SIG-M5 treated with dmso at 0.1 percent for 504 hours (cell line): ENCODE data around the gene KPNA2.
"Not testable (repeated sequence)": the region's sequence is repeated elsewhere in the genome, so short reads cannot be mapped to it uniquely, and the experiment has no call there.

Experiments used
- DNase-seq: peaks from one replicate; lab custom pipeline; 2025; ENCODE audit not compliant: unreplicated experiment; lab: John Stamatoyannopoulos, UW

The KPNA2 gene

GRCh38 chr17:68035523-68036303, at the start of gene KPNA2:
Gene KPNA2 (plus strand): TSS chr17:68035735. CDS start chr17:68037133, 1,398 bp downstream.
- DNase-seq = peak; percentile 100

- DNase-seq = no peak
Observed at GRCh38 chr17:67990909-67991308, 44.6 kb upstream of the KPNA2 start.

DNA sequence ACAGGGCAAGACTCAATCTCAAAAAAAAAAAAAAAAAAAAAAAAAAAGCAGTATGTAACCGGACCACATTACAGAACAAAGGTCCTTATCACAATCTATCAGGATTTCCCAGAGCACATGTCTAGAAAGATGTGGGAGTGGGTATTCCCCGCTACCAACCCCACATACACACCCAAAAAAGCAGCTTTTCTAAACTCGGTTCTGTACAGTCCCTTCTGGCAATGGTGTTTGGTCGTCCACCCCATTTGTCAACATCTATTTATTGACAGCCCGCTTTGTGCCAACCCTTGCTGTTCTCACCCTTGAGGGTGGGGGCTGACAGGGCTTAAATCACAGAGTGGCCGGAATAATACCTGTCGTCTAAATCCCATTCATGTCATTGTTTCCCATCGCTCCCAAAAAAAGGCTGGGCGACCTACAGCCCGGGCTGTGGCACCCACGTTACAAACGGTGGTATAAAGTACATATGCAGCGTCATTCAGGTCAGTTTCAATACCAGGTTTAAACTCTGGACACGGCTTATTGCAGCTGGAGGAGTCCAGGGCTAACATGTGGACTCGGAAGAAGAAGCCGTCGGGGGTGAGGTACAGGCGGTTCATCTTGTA, 42.9 kb upstream of the KPNA2 start:
- no peak for DNase-seq

DNA sequence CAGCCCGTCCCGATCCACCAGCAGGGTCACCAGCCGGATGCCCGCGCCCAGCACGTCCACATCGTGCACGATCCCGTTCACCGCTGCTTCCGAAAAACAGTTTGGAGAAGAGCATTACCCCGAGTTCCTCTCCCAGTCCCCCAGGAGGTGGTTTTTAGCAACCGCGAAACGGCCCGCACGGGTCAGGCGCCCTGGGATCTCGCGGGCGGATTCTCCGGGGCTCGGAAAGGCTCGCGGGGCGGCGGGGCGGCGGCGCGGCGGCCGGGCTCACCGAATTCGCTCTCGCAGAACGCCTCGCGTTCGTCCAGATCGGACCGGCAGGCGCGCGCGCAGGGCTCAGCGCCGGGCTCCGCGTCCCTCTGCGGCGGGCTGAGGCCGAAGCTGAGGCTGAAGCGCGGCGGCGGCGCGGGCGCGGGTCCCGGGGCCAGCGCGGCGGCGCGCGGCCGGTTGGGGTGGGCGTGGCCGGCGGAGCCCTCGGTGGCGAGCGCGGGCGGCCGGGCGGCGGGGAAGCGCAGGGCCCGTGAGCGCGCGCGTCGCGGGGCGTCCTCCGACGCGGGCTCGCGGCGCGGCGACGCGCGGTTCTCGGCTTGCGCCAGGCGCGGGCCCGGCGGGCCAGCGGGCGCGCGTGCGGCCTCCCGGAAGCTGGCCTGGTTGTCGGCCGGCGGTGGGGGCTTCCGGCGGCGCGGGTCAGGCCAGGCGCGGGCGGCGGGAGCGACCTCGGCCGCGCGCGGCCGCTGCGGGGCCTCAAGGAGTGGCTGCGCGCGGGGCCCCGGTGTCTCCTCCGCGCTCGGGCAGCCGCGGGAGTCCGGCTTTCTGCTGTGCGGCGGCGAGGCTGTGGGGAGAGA, 42.2 kb upstream of the KPNA2 start:
- DNase-seq = peak; percentile 85

DNA sequence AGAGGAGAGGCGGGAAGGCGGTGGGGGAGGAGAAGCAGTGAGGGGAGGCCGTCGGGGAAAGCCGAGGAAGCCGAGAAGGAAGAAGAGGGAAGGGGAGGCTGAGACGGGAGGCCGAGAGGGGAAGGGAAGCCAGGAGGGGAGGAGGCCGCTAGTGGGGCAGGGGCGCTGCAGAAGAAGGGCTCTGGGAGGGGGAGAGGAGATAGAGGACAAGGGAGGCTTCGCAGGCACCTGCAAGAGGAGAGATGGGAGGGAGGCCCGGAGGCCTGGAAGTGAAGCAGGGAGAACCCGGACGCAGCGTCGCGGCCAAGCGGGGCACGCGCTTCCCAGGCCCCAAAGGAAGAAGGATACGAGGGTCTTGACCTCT, 41.6 kb upstream of the KPNA2 start:
- DNase-seq = no peak

- peak; percentile 63 for DNase-seq
Observed at GRCh38 chr17:67994817-67995569, 40.5 kb upstream of the KPNA2 start.

DNA sequence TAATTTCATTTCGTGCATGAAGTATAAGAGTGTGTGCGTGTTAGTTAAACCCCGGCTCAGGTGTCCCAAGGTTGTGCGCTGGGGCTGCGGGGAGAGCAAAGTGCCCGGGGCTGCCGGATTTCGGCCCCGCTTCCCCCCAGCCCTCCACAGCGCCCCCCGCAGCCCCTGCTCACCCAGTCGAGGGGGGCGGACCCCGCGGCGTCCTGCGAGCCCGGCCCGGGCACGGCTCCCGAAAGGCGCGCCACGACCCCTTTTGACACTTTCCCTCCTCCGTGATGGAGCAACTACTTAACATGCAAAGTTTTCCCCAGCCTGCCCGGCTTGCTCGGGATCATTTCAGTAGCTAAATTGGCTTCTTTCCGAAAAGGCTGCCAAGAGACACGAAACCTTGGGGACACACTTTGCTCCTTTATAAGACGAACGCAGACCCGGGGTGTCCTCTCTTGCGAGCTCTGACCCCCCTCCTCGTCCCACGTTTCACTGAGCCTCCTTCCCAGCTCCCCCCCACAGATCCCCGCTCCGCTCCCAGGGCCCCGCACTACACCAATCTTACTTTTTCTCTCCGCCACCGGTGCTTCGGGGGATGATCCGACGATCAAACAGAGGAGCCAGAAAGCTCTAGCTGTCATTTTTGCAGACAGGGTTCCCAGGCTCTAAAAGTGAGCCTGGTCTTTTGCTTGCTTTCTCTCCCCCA, 39.8 kb upstream of the KPNA2 start:
- no peak for DNase-seq

DNA sequence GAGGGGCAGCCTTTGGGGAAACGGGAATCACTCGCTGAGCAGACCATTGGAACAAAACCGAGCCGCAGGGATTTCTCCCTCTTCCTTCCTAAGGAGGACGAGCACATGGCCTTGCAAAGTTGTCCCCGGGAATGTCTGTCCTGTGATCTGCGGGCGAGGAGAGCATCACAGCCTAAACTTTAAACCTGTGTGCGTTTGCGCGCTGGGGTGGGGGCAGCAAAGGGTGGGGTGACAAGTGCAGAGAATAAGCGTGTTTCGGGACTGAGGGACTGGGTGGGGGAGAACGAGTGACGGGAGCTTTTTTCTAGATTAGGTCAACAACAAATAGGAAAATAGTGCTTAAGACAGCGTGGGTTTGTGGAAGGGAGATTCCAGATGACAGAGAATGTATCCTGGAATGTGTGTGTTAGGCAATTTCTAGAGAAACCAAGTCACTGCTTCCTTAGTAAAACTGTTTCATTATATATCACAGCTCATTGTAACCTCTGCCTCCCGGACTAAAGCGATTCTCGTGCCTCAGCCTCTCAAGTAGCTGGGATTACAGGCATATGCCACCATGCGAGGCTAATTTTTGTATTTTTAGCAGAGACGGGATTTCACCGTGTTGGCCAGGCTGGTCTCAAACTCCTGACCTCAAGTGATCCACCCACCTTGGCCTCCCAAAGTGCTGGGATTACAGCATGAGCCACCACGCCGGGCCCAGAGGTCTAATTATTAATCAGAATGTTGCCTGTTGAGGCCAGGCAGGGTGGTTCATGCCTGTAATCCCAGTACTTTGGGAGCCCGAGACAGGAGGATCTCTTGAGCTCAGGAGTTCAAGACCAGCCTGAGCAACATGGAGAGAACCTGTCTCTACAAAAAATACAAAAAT, 39.0 kb upstream of the KPNA2 start, which contains the start of gene C17orf58:
Gene C17orf58, minus strand, starts transcription at position 169 of the 871 bp plus-strand sequence. CDS start 271 bp downstream, outside the sequence.
- not testable (repeated sequence) for DNase-seq

DNA sequence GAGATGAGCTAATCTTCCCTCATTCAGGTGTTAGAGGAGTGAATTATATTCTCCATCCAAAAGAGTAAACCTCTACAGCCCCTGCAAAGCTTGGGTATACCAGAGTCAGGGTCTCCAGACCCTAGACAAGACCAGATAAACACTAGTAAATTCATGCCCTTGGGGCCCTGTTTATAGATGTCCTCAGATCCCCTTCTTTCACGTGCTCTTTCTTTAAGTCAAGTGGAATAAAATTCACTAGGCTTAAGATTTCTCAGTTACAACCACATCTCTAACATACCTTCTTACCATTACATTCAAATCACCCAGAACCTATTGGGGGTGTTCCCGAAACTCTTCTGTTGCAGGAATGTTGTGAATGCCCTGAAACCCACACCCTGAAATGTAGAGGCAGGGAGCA, 37.1 kb upstream of the KPNA2 start:
- no peak for DNase-seq

GRCh38 chr17:67999291-67999911, 36.1 kb upstream of the KPNA2 start:
- no peak for DNase-seq

DNA sequence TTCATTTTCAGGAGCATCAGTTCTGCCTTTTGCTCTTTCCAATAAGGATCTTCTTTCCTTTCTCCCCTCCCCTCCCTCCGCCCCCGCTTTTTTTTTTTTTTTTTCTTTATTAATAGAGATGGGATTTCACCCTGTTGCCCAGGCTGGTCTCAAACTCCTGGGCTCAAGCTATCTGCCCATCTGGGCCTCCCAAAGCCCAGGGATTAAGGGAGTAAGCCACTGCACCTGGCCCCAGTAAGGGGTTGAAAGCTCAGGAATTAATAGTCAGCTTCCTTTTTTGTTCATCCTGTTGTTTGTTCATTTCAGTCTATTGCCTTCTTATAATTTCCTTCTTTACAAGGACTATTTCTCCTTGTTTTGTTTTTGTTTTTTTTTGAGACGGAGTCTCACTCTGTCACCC, 31.3 kb upstream of the KPNA2 start:
- no peak for DNase-seq

DNA sequence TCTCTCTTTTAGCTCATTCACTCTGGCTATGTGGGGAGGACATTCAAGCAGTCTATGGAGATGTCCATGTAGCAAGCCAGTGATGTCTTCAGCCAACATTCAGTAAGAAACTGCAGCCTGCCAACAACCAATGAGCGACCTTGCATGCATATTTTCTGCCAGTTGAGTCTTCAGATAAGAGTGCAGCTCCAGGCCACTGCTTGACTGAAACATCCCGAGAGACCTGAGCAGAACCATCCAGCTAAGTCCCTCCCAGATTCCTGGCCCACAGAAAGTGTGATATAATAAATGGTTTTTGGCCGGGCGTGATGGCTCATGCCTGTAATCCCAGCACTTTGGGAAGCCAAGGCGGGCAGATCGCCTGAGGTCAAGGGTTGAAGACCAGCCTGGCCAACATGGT, 28.7 kb upstream of the KPNA2 start:
- DNase-seq = no peak

GRCh38 chr17:68011199-68011665, 24.3 kb upstream of the KPNA2 start:
- peak; percentile 36 for DNase-seq

GRCh38 chr17:68013385-68013784, 22.1 kb upstream of the KPNA2 start:
- no peak for DNase-seq

DNA sequence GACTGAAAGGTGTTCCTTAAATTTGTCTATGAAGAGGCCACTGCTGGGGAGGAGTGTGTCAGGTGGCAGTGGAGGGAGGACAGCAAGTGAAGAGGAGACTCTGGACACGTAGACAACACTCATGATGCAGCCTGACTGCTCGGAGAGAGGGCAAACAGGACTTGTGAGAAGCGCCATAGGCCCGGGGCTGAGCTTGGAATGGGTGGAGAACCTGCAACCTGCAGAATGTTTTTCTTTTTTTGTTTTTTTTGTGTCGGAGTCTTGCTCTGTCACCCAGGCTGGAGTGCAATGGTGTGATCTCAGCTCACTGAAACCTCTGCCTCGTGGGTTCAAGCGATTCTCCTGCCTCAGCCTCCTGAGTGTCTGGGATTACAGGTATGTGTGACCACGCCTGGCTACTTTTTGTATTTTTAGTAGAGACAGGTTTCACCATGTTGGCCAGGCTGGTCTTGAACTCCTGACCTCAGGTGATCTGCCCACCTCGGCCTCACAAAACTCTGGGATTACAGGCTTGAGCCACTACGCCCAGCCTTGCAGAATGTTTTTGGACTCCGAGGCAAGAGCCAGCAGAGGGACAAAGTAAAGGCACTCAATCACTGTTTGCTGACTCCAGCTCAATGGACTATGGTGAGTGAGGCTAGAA, 20.3 kb upstream of the KPNA2 start:
- DNase-seq = no peak

GRCh38 chr17:68016838-68017237, 18.7 kb upstream of the KPNA2 start:
- no peak for DNase-seq

DNA sequence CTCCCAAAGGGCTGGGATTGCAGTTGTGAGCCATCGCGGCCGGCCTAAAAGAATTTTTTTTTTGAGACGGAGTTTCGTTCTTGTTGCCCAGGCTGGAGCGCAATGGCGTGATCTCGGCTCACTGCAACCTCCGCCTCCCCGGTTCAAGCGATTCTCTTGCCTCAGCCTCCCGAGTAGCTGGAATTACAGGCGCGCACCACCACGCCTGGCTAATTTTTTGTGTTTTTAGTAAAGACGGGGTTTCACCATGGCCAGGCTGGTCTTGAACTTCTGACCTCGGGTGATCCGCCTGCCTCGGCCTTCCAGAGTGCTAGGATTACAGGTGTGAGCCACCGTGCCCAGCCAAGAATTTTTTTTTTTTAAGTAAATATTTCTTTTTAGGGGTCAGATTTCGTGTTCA, 17.0 kb upstream of the KPNA2 start:
- not testable (repeated sequence) for DNase-seq

DNA sequence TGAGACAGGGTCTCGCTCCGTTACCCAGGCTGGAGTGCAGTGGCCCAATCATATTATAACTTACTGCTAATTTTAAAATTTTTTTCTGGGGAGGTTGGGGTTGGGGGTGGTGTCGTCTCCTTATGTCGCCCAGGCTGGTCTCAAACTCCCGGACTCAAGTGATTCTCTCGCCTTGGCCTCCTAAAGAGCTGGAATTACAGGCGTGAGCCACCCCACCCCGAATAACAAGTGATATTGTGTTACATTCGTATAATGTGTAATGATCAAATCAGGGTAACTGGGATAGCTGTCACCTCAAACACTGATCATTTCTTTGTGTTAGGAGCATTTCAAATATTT, 16.2 kb upstream of the KPNA2 start:
- DNase-seq = no peak
